ENCODE results near the gene LIPC. TPM values are rescaled to one million over a fixed set of nuclear protein-coding genes. Genes with fewer than 3 reads are reported as not detected.

Gene LIPC
- total and polyA plus RNA-seq, 9 of the 15 experiments (the other 6 are each of a cell fraction or from before 2014, with no cell fraction given) = 0.07 to 0.41 (median 0.11) TPM; not detected in 2

- TF ChIP-seq HDAC3 (IDR thresholded peaks at IDR 0.05; ENCODE audit: borderline replicate concordance, partially characterized antibody) (peak; percentile 8), NFRKB (IDR thresholded peaks at IDR 0.05; ENCODE audit: low read depth) (0 out of 2 replicates have a peak, but pooled peaks have one; percentile 20), RNF219 (CRISPR knock-in tag; IDR thresholded peaks at IDR 0.05) (no peak), POLR2G (IDR thresholded peaks at IDR 0.05; ENCODE audit: low read depth, low read length) (peak; percentile 39; the same call in 1 of the 2 replicates), L3MBTL2 (IDR thresholded peaks at IDR 0.05) (no peak), RBFOX2 (IDR thresholded peaks at IDR 0.05; ENCODE audit: low read depth, low read length) (peak; percentile 60), ZNF584 (CRISPR knock-in tag; IDR thresholded peaks at IDR 0.05; ENCODE audit: low read depth) (peak; percentile 37; the same call in 1 of the 2 replicates), E4F1 (CRISPR knock-in tag; IDR thresholded peaks at IDR 0.05; ENCODE audit: borderline replicate concordance) (no peak), RBM17 (IDR thresholded peaks at IDR 0.05; ENCODE audit: borderline replicate concordance, low read depth, low read length) (no peak), NFIX (CRISPR knock-in tag; IDR thresholded peaks at IDR 0.05; ENCODE audit: low read depth) (peak; percentile 34; the same call in 1 of the 2 replicates), CREB5 (CRISPR knock-in tag; IDR thresholded peaks at IDR 0.05) (no peak), HDGF (IDR thresholded peaks at IDR 0.05) (0 out of 2 replicates have a peak, but pooled peaks have one; percentile 15), ZNF174 (CRISPR knock-in tag; IDR thresholded peaks at IDR 0.05) (no peak), MAZ (CRISPR knock-in tag; conservative IDR thresholded peaks at IDR 0.05 in 1 of 2, IDR thresholded peaks at IDR 0.05 in 1 of 2) (no peak), NFIC (IDR thresholded peaks at IDR 0.05) (peak; percentile 90), C11orf30 (IDR thresholded peaks at IDR 0.05; ENCODE audit: low read depth) (no peak), ZNF75A (CRISPR knock-in tag; IDR thresholded peaks at IDR 0.05) (no peak), TSHZ1 (CRISPR knock-in tag; IDR thresholded peaks at IDR 0.05) (no peak)
These were observed 114.3 kb downstream of the LIPC start (continued) for GRCh38 chr15:58546066-58546591.
